WTC11 (cell line): Measurements from ENCODE around the gene TBX2. TPM values are rescaled to one million over a fixed set of nuclear protein-coding genes. Genes with fewer than 3 reads are reported as not detected.

Source experiments
- ATAC-seq: fragments of 200-7000 bp; cut with Tn5 transposase; 2 replicates; pipeline ENCODE4 v1.10.0; 2021; ENCODE audit warnings: mild to moderate bottlenecking, moderate library complexity
- CTCF ChIA-PET: fragments of 300-600 bp; sonication (Branson Sonifier 250); formaldehyde crosslinking; loops from one replicate; lab custom pipeline; 2021; ENCODE audit warnings: antibody characterized with exemption; lab: Charles Lee
- POLR2A ChIA-PET: fragments of 350-600 bp; sonication (Branson Sonifier 250); formaldehyde crosslinking; loops from one replicate; lab custom pipeline; 2021; ENCODE audit warnings: antibody characterized with exemption; lab: Charles Lee
- DNase-seq: peaks from one replicate; pipeline ENCODE4 v3.0.0; 2021; ENCODE audit warnings: low spot score
- H3K27ac Mint-ChIP-seq: 2 replicates; pipeline ENCODE4 v1.8.0; 2021; ENCODE audit warnings: mixed read lengths
- H3K27me3 Mint-ChIP-seq: 2 replicates; pipeline ENCODE4 v1.8.0; 2021; ENCODE audit warnings: low read depth, mild to moderate bottlenecking, moderate library complexity, mixed read lengths
- H3K36me3 Mint-ChIP-seq: 2 replicates; pipeline ENCODE4 v1.8.0; 2021; ENCODE audit warnings: mixed read lengths
- H3K4me1 Mint-ChIP-seq: 2 replicates; pipeline ENCODE4 v1.8.0; 2022; ENCODE audit warnings: mixed read lengths
- H3K4me3 Mint-ChIP-seq: 2 replicates; pipeline ENCODE4 v1.8.0; 2021; ENCODE audit warnings: mild to moderate bottlenecking, moderate library complexity, mixed read lengths
- H3K9me3 Mint-ChIP-seq: 2 replicates; pipeline ENCODE4 v1.8.0; 2021; ENCODE audit warnings: mixed read lengths
- ATF2 ChIP-seq: sonication (generic); formaldehyde crosslinking; IDR thresholded peaks from 2 replicates; pipeline ENCODE4 v1.8.1; 2022; ENCODE audit warnings: low read depth, missing genetic modification reagents, borderline replicate concordance
- ATF3 ChIP-seq: sonication (generic); formaldehyde crosslinking; conservative IDR thresholded peaks from 2 replicates; pipeline ENCODE4 v1.8.1; 2022; ENCODE audit warnings: mild to moderate bottlenecking, missing genetic modification reagents
- E2F4 ChIP-seq: sonication (generic); formaldehyde crosslinking; IDR thresholded peaks from 2 replicates; pipeline ENCODE4 v1.8.1; 2022; ENCODE audit warnings: low read depth, mild to moderate bottlenecking, moderate library complexity, missing genetic modification reagents, borderline replicate concordance
- GABPB1 ChIP-seq: sonication (generic); formaldehyde crosslinking; IDR thresholded peaks from 2 replicates; pipeline ENCODE4 v1.8.1; 2023; ENCODE audit warnings: mild to moderate bottlenecking, missing genetic modification reagents
- IRF2 ChIP-seq: sonication (generic); formaldehyde crosslinking; IDR thresholded peaks from 2 replicates; pipeline ENCODE4 v1.8.0; 2022; ENCODE audit warnings: low read depth, missing genetic modification reagents, borderline replicate concordance
- KAT7 ChIP-seq: sonication (generic); formaldehyde crosslinking; IDR thresholded peaks from 2 replicates; pipeline ENCODE4 v1.8.1; 2023; ENCODE audit warnings: missing genetic modification reagents, mild to moderate bottlenecking, borderline replicate concordance
- MLX ChIP-seq: sonication (generic); formaldehyde crosslinking; IDR thresholded peaks from 2 replicates; pipeline ENCODE4 v1.8.1; 2023; ENCODE audit warnings: mild to moderate bottlenecking, missing genetic modification reagents, moderate library complexity
- MXD4 ChIP-seq: fragments of 250-450 bp; sonication (Bioruptor Pico); IDR thresholded peaks from 2 replicates; pipeline ENCODE4 v1.8.0; 2021; ENCODE audit warnings: mild to moderate bottlenecking, moderate library complexity, borderline replicate concordance
- SOX15 ChIP-seq: fragments of 250-450 bp; sonication (Bioruptor Pico); IDR thresholded peaks from 2 replicates; pipeline ENCODE4 v1.9.0; 2021; ENCODE audit warnings: mild to moderate bottlenecking
- ZNF232 ChIP-seq: sonication (generic); formaldehyde crosslinking; IDR thresholded peaks from 2 replicates; pipeline ENCODE4 v1.8.0; 2022; ENCODE audit warnings: mild to moderate bottlenecking, missing genetic modification reagents
- ZNF416 ChIP-seq: fragments of 250-450 bp; sonication (Bioruptor Pico); IDR thresholded peaks from 2 replicates; pipeline ENCODE4 v1.9.0; 2021; ENCODE audit warnings: mild to moderate bottlenecking, inconsistent platforms
- total RNA-seq: library from RNA; stranded (reverse); gene quantifications from 3 replicates; pipeline ENCODE4 v1.2.3, GENCODE V29; 2021
- TF ChIP-seq, protein P1 (sequence below): sonication (generic); formaldehyde crosslinking; IDR thresholded peaks from 2 replicates; pipeline ENCODE4 v1.8.0; 2022; ENCODE audit warnings: mild to moderate bottlenecking, missing genetic modification reagents
- TF ChIP-seq, protein P2 (sequence below): sonication (generic); formaldehyde crosslinking; IDR thresholded peaks from 2 replicates; pipeline ENCODE4 v1.8.0; 2023; ENCODE audit warnings: missing genetic modification reagents, mild to moderate bottlenecking, borderline replicate concordance

TBX2 gene
- total RNA-seq, 1 experiment from 2014 or later, result 0.09 TPM

- Mint-ChIP-seq H3K9me3 (no peaks in the 10 kb centered on the region), H3K4me3 (no peak overlapping the region), H3K36me3 (no peaks in the 10 kb centered on the region), H3K27ac (no peak overlapping the region), H3K27me3 (no peaks in the 10 kb centered on the region; the same call in 1 of the 2 replicates), H3K4me1 (peaks cover 4% of the 10 kb centered on the region)
- ChIA-PET CTCF (no interaction called here), POLR2A (interaction anchor here (1.1 kb wide), 1 partner anchor 351 kb away, joined by 3 read pairs; no protein-coding TSS in a partner anchor)
- TF ChIP-seq E2F4 (no peak), GABPB1 (CRISPR knock-in tag) (peak; percentile 80)
- ATAC-seq (no peak), DNase-seq (no peak)
Observed at GRCh38 chr17:61363601-61364462, 35.8 kb upstream of the TBX2 start.

DNA sequence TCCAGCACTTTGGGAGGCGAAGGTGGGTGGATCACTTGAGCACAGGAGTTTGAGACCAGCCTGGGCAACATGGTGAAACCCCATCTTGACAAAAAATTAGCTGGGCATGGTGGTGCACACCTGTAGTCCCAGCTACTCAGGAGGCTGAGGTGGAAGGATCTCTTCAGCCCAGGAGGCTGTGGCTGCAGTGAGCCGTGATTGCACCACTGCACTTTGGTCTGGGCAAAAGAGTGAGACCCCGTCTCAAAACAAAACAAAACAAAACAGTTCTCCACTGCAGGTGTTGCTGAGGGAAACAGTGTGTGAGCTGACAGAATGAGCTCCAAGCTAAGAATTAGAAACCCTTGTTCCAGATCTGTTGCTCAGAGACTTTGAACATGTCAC lies 35.2 kb upstream of the TBX2 start:
- H3K4me3 Mint-ChIP-seq, result no peak overlapping the region
- no peak for ATAC-seq
- TF ChIP-seq ZNF416 (CRISPR knock-in tag) (no peak), IRF2 (no peak), ATF3 (CRISPR knock-in tag) (no peak)
- H3K4me1 Mint-ChIP-seq, result no peaks in the 10 kb centered on the region; the same call in 1 of the 2 replicates
- H3K36me3 Mint-ChIP-seq, result no peaks in the 10 kb centered on the region
- POLR2A ChIA-PET, result no interaction called here
- no peaks in the 10 kb centered on the region; the same call in 1 of the 2 replicates for H3K27me3 Mint-ChIP-seq
- CTCF ChIA-PET, result interaction anchor here (1.0 kb wide), 1 partner anchor 26 kb away, joined by 3 read pairs; no protein-coding TSS in a partner anchor
- no peak for DNase-seq
- no peak overlapping the region for H3K27ac Mint-ChIP-seq
- H3K9me3 Mint-ChIP-seq, result no peaks in the 10 kb centered on the region

DNA sequence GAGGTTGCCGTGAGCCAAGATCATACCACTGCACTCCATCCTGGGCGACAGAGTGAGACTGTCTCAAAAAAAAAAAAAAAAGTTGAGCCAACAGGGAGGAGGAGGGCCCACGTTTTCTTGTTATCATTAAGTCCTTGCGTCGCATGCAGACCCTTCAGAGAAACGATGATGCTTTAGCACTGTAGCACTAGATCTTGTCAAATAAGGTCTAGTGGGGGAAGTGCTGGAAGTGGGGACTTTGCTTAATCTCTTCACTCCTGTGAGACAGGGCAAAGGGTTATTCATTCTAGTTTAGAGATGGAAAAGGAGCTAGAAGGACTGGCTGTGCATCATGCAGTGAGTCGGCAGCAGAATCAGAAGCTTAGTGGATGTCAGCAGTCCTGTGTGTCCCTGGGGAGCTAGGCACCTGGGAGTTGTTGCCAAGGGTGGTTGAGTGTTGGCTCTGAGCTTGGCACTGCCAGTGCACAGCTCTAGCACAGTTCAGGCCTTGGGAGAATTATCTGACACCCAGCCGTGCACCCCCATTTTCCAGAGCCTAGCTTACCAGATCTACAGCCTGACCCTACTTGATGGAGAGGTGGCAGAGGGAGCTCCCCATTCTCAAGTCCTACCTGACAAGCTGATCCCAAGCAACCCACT lies 33.4 kb upstream of the TBX2 start:
- H3K36me3 Mint-ChIP-seq, result no peaks in the 10 kb centered on the region

More for the DNA sequence above, 33.4 kb upstream of the TBX2 start:
- Mint-ChIP-seq H3K27me3 (no peaks in the 10 kb centered on the region), H3K4me1 (no peaks in the 10 kb centered on the region), H3K27ac (0 out of 2 replicates have a peak overlapping the region, but pooled peaks have one; percentile 78), H3K4me3 (no peak overlapping the region), H3K9me3 (no peaks in the 10 kb centered on the region)
- TF ChIP-seq, protein P1, sequence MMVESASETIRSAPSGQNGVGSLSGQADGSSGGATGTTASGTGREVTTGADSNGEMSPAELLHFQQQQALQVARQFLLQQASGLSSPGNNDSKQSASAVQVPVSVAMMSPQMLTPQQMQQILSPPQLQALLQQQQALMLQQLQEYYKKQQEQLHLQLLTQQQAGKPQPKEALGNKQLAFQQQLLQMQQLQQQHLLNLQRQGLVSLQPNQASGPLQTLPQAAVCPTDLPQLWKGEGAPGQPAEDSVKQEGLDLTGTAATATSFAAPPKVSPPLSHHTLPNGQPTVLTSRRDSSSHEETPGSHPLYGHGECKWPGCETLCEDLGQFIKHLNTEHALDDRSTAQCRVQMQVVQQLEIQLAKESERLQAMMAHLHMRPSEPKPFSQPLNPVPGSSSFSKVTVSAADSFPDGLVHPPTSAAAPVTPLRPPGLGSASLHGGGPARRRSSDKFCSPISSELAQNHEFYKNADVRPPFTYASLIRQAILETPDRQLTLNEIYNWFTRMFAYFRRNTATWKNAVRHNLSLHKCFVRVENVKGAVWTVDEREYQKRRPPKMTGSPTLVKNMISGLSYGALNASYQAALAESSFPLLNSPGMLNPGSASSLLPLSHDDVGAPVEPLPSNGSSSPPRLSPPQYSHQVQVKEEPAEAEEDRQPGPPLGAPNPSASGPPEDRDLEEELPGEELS, result no peak
- TF ChIP-seq ATF2 (CRISPR knock-in tag) (no peak), SOX15 (CRISPR knock-in tag) (no peak), ZNF232 (CRISPR knock-in tag) (no peak), KAT7 (CRISPR knock-in tag) (no peak), ZNF416 (CRISPR knock-in tag) (no peak), MXD4 (CRISPR knock-in tag) (no peak), MLX (no peak)
- TF ChIP-seq, protein P2, sequence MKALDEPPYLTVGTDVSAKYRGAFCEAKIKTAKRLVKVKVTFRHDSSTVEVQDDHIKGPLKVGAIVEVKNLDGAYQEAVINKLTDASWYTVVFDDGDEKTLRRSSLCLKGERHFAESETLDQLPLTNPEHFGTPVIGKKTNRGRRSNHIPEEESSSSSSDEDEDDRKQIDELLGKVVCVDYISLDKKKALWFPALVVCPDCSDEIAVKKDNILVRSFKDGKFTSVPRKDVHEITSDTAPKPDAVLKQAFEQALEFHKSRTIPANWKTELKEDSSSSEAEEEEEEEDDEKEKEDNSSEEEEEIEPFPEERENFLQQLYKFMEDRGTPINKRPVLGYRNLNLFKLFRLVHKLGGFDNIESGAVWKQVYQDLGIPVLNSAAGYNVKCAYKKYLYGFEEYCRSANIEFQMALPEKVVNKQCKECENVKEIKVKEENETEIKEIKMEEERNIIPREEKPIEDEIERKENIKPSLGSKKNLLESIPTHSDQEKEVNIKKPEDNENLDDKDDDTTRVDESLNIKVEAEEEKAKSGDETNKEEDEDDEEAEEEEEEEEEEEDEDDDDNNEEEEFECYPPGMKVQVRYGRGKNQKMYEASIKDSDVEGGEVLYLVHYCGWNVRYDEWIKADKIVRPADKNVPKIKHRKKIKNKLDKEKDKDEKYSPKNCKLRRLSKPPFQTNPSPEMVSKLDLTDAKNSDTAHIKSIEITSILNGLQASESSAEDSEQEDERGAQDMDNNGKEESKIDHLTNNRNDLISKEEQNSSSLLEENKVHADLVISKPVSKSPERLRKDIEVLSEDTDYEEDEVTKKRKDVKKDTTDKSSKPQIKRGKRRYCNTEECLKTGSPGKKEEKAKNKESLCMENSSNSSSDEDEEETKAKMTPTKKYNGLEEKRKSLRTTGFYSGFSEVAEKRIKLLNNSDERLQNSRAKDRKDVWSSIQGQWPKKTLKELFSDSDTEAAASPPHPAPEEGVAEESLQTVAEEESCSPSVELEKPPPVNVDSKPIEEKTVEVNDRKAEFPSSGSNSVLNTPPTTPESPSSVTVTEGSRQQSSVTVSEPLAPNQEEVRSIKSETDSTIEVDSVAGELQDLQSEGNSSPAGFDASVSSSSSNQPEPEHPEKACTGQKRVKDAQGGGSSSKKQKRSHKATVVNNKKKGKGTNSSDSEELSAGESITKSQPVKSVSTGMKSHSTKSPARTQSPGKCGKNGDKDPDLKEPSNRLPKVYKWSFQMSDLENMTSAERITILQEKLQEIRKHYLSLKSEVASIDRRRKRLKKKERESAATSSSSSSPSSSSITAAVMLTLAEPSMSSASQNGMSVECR (CRISPR knock-in tag), result no peak
- POLR2A ChIA-PET, result interaction anchor here (0.6 kb wide), 1 partner anchor 43 kb away, joined by 3 read pairs; no protein-coding TSS in a partner anchor
- no peak for ATAC-seq
- CTCF ChIA-PET, result interaction anchor here (0.6 kb wide), 1 partner anchor 632 kb away, joined by 3 read pairs; no protein-coding TSS in a partner anchor
- no peak for DNase-seq
